ENCODE data around the gene GRM7.

DNA sequence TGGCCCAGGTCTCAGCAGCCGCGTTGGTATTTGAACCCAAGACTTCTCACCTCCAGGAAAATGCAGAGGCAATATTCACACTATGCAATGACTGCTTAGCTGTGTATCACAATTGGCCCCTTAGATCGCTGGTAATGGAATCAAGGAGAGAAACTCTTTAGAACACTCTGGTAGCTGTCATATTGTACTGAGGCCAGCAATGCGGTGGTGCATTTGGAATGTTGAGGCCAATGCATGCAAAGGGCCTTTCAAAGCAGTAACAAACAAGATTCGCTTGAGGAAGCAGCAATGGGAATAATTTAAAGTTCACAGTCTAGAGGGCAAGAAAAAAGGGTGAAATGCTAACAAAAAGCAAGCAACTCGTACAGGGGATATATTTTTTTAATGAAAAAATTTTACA, 764.1 kb downstream of the GRM7 start:
- TF ChIP-seq, protein P1, sequence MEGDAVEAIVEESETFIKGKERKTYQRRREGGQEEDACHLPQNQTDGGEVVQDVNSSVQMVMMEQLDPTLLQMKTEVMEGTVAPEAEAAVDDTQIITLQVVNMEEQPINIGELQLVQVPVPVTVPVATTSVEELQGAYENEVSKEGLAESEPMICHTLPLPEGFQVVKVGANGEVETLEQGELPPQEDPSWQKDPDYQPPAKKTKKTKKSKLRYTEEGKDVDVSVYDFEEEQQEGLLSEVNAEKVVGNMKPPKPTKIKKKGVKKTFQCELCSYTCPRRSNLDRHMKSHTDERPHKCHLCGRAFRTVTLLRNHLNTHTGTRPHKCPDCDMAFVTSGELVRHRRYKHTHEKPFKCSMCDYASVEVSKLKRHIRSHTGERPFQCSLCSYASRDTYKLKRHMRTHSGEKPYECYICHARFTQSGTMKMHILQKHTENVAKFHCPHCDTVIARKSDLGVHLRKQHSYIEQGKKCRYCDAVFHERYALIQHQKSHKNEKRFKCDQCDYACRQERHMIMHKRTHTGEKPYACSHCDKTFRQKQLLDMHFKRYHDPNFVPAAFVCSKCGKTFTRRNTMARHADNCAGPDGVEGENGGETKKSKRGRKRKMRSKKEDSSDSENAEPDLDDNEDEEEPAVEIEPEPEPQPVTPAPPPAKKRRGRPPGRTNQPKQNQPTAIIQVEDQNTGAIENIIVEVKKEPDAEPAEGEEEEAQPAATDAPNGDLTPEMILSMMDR (conservative IDR thresholded peaks at IDR 0.05 in 1 of 2, IDR thresholded peaks at IDR 0.05 in 1 of 2; ENCODE audit: low read depth in 1 of 2, low read length in 2 of 2): no peak
- no peak for TF ChIP-seq EZH2 (IDR thresholded peaks at IDR 0.05; ENCODE audit: low read length, missing control alignments)
